GM18526 (cell line): ENCODE measurements around the gene TRIM7.

Experiments used
- POLR2A ChIP-seq: IDR thresholded peaks from 3 replicates; pipeline ENCODE4 v1.6.1; 2011; ENCODE audit not compliant: insufficient read length; ENCODE audit errors: extremely low read depth

Gene TRIM7

GRCh38 chr5:181205761-181206649 lies 1.0 kb upstream of the TRIM7 start:
- TF ChIP-seq POLR2A, result no peak

- TF ChIP-seq POLR2A, result no peak
Observed at GRCh38 chr5:181204113-181204825, 727 bp downstream of the TRIM7 start.

DNA sequence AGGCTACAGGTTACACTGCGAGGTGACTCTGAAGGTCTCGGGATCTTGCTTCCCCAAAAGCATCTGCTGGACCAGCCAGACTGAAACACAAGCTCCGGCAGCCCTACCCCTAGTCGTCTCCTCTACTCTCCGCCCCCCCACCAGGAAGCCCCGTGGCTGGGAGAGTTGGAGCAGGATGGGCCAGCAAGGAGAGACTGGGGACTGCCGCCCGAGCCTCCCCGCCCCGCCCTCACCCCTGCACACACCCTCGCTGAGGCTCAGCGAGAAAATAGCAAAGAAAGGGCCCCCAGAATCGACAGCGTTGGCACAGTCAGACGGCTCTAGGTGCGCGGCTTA lies 1.3 kb downstream of the TRIM7 start:
- TF ChIP-seq POLR2A, result no peak

DNA sequence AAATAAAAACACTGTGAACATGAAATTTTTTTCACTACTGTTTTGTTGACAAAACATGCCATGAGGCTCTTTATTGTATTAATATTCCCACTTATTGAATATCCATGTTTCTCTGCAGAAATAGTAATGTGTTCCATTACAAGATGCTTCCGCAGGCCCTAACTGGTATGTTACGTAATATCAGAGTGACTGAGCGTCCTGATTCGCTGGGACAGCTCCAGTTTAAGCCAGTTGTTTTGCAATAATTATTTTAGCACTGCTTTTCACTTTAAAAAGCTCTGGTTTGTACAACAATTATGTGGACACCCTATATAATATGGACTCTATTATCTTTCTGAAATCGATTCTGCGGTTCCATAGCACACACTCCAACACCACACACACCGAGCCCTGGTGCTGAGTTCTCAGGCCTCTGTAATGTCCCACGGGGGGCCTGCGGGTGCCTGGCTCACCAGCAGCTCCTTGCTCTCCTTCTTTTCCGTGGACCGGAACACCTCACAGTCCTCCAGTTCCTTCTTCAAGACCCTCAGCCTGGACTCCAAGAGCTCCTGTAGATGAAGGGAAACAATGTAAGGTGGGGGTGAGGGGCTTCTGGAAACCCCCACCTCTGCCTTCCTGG lies 1.8 kb downstream of the TRIM7 start:
- no peak for TF ChIP-seq POLR2A

DNA sequence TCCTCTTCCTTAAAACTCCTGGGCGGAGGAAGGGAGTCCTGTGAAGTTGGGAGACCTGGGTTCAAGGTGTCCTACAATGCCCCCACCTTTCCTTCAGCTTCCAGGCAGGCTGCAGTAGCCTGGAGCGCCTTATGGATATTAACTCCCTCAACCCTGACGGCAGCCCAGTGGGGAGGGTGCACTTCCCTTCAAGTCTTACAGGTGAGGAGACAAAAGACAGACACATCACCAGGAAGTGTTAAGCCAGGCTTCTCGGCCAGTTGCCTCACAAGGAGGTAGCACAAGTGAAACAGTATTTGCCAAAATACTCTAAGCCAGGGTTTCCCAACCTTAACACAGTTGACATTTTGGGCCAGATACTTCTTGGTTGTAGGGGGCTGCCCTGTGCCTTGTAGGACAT lies 4.2 kb downstream of the TRIM7 start:
- TF ChIP-seq POLR2A, result no peak

- TF ChIP-seq POLR2A, result no peak
Observed at GRCh38 chr5:181199881-181200638, 4.9 kb downstream of the TRIM7 start.

- TF ChIP-seq POLR2A, result no peak
Observed at GRCh38 chr5:181198905-181199519, 6.0 kb downstream of the TRIM7 start.

- TF ChIP-seq POLR2A, result no peak
Observed at GRCh38 chr5:181198106-181198685, 6.8 kb downstream of the TRIM7 start.

DNA sequence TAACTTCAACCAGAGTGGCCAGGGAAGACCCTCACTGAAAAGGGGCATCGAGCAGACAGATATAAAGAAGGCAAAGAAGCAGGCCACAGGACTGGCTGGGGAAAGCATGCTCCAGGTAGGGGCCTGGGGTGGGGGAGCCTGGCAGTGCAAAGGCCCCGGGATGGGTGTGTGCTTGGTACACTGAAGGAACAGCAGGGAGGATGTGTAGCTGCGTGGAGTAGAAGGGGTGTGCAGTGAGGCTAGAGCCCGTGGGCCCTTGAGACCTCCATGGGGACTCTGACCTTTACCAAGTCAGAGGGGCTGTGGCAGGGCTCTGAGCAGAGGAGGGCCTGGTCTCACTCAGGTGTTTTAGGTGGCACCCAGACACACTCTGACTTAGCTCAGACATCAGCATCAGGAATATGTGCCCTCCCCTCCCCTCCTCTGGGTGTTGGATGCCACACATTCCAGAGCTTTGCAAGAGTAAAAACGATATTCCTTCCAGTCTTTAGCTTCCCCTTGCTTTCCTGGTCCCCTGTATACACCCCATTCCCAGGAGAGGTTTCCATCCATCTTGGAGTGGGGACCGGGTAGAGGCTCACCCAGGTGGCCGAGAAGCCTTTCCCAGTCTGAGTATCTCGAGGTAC lies 7.6 kb downstream of the TRIM7 start:
- no peak for TF ChIP-seq POLR2A

DNA sequence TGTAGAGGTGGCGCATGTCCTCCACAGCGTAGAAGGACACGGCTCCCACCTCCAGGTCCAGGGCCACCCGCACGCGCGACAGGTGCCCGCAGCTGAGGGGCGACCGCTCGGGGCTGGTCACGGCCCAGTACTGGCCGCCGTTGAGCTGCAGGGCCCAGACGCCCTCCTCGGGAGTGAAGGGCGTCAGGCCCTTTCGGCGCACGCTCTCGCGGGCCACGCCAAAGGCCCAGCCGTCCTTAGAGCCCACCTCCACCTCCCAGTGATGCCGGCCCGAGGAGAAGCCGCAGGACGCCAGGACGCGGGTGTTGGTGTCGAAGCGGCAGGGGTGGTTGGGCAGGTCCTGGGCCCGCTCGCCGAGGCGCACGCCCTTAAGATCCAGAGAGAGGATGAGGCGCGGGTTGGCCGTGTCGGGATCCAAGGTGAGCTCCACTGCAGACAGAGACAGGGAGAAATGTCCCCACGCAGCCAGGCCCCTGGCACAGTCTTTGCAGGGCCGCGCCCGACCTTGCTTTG lies 9.7 kb downstream of the TRIM7 start:
- no peak for TF ChIP-seq POLR2A

DNA sequence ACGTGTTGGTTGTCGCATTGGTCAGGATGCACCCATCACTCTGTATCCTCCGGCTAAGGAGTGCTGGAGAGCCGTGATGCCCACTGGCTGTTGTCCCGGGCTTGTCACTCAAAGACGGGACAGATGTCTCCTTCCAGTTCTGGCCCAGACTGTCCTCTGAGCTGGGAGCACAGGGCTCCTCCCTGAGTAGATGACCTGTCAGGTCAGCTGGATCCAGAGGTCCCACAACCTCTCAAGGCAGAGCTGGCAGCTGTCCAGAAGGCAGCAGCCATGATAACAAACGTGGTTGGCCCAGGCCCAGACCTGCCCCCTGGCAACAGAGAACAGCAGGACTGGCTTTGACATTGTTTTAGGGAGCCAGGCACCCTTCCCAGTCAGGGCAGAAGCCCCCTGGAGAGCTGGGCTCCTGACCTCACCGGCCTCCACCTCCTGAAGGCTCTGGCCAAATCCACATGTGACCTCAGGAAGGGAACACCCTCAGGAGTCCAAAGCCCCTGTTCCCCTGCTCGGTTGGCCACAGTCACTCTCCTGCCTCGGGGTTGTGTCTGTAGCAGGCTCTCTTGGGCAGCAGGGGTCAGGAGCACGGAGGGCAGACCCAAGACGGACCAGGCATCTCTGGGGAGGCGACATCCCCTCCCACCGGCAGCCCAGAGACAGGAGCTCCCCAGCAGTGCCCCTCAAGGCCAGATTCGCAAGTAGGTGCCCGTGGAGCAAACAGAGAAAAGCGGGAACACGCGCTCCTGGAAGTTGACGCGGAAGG lies 10.3 kb downstream of the TRIM7 start:
- no peak for TF ChIP-seq POLR2A

- TF ChIP-seq POLR2A, result no peak
Observed at GRCh38 chr5:181193656-181194055, 11.3 kb downstream of the TRIM7 start.

- TF ChIP-seq POLR2A, result no peak
Observed at GRCh38 chr5:181192337-181193046, 12.5 kb downstream of the TRIM7 start.
